KMS-11 (cell line): Measurements from ENCODE around the gene SACS.

Experiments used
- H2AFZ ChIP-seq: fragments of 200-600 bp; sonication (generic); 2 replicates; pipeline ENCODE4 v1.6.1; 2016; ENCODE audit warnings: antibody characterized with exemption, mixed run types, low read depth
- H3K27ac ChIP-seq: fragments of 200-600 bp; sonication (generic); 2 replicates; pipeline ENCODE4 v1.6.1; 2016; ENCODE audit warnings: mild to moderate bottlenecking, mixed run types
- H3K27me3 ChIP-seq: fragments of 200-600 bp; sonication (generic); 2 replicates; pipeline ENCODE4 v1.6.1; 2017; ENCODE audit warnings: mild to moderate bottlenecking, low read depth, mixed run types, moderate library complexity; ENCODE audit not compliant: insufficient read depth
- H3K36me3 ChIP-seq: fragments of 200-600 bp; sonication (generic); 2 replicates; pipeline ENCODE4 v1.6.1; 2017; ENCODE audit warnings: mild to moderate bottlenecking, mixed run types; ENCODE audit not compliant: insufficient read depth
- H3K4me1 ChIP-seq: fragments of 200-600 bp; sonication (generic); 2 replicates; pipeline ENCODE4 v1.6.1; 2016; ENCODE audit warnings: mild to moderate bottlenecking, low read depth, mixed run types; ENCODE audit not compliant: poor library complexity, severe bottlenecking
- H3K4me2 ChIP-seq: fragments of 200-600 bp; sonication (generic); 2 replicates; pipeline ENCODE4 v1.7.0; 2016; ENCODE audit warnings: mild to moderate bottlenecking, mixed run types
- H3K4me3 ChIP-seq: fragments of 200-600 bp; sonication (generic); IDR thresholded peaks from 2 replicates; pipeline ENCODE4 v1.6.1; 2017; ENCODE audit warnings: low read depth, low read length, mixed read lengths; ENCODE audit not compliant: insufficient read depth
- H3K79me2 ChIP-seq: fragments of 200-600 bp; sonication (generic); 2 replicates; pipeline ENCODE4 v1.6.1; 2016; ENCODE audit warnings: low read depth, mixed run types; ENCODE audit not compliant: insufficient read depth
- H3K9ac ChIP-seq: fragments of 200-600 bp; sonication (generic); 2 replicates; pipeline ENCODE4 v1.6.1; 2016; ENCODE audit warnings: mild to moderate bottlenecking, mixed run types
- H4K20me1 ChIP-seq: fragments of 200-600 bp; sonication (generic); 2 replicates; pipeline ENCODE4 v1.6.1; 2016; ENCODE audit warnings: mild to moderate bottlenecking, mixed run types; ENCODE audit not compliant: insufficient read depth
- TF ChIP-seq, protein P1 (sequence below): fragments of 200-600 bp; sonication (generic); conservative IDR thresholded peaks from 2 replicates; pipeline ENCODE4 v1.6.1; 2017; ENCODE audit warnings: low read depth, mild to moderate bottlenecking, antibody characterized with exemption, low read length, moderate library complexity, mixed read lengths

SACS gene

DNA sequence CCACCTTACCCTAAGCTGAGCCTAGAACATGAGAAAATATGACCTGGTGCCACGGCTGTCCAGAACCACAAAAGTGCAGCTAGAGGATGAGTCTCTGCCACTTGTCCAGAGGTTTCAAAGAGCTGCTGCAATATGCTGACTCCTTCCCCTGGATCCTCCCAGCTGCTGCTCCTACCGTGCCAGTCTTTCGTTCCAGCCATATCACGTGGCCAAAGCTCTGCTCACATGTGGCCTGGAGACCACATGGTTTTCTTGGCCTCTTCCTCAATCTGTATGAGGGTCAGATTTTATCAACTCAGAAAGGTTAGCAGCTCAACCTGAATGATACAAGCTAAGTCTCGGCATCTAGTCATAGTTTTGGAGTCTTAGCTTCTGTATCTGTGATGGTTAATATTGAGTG lies 3.2 kb upstream of the SACS start:
- H3K36me3 ChIP-seq = no peaks in the 10 kb centered on the region
- no peaks in the 10 kb centered on the region for H4K20me1 ChIP-seq
- no peaks in the 10 kb centered on the region for H3K4me1 ChIP-seq
- H3K79me2 ChIP-seq = no peaks in the 10 kb centered on the region
- no peak overlapping the region for H3K4me3 ChIP-seq
- no peak overlapping the region for H2AFZ ChIP-seq
- H3K27ac ChIP-seq = no peak overlapping the region
- TF ChIP-seq, protein P1, sequence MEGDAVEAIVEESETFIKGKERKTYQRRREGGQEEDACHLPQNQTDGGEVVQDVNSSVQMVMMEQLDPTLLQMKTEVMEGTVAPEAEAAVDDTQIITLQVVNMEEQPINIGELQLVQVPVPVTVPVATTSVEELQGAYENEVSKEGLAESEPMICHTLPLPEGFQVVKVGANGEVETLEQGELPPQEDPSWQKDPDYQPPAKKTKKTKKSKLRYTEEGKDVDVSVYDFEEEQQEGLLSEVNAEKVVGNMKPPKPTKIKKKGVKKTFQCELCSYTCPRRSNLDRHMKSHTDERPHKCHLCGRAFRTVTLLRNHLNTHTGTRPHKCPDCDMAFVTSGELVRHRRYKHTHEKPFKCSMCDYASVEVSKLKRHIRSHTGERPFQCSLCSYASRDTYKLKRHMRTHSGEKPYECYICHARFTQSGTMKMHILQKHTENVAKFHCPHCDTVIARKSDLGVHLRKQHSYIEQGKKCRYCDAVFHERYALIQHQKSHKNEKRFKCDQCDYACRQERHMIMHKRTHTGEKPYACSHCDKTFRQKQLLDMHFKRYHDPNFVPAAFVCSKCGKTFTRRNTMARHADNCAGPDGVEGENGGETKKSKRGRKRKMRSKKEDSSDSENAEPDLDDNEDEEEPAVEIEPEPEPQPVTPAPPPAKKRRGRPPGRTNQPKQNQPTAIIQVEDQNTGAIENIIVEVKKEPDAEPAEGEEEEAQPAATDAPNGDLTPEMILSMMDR = no peak
- H3K27me3 ChIP-seq = no peaks in the 10 kb centered on the region
- H3K9ac ChIP-seq = no peak overlapping the region
- H3K4me2 ChIP-seq = no peak overlapping the region

- H3K79me2 ChIP-seq = no peaks in the 10 kb centered on the region
- H3K4me3 ChIP-seq = no peak overlapping the region
- no peak overlapping the region for H3K9ac ChIP-seq
- H4K20me1 ChIP-seq = no peaks in the 10 kb centered on the region
- no peak overlapping the region for H3K4me2 ChIP-seq
- TF ChIP-seq, protein P1 = no peak
- no peak overlapping the region for H2AFZ ChIP-seq
- H3K4me1 ChIP-seq = no peaks in the 10 kb centered on the region
- H3K27ac ChIP-seq = no peak overlapping the region
- no peaks in the 10 kb centered on the region for H3K36me3 ChIP-seq
- no peaks in the 10 kb centered on the region for H3K27me3 ChIP-seq
Observed at GRCh38 chr13:23434491-23434890, 989 bp upstream of the SACS start.

DNA sequence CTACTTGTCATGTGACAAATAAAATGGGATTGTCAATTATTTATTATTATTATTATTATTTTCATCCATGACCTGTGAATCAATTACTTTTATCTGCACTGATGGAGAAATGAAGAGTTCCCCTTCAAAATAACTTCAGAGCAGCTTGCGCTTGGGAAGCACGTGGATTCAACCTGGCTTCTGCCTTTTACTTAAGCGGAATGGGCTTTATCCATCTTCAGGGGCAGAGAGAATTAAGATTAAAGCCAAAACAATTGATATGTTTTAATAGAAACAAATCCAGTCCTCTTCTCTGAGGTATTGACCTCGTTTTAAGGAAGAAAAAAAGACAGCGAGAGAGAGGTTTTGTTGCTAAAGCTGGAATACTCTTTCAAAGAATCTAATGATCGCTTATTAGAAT lies 876 bp downstream of the SACS start:
- no peak overlapping the region for H2AFZ ChIP-seq
- no peaks in the 10 kb centered on the region for H3K27me3 ChIP-seq
- H3K79me2 ChIP-seq = no peaks in the 10 kb centered on the region
- no peak overlapping the region for H3K27ac ChIP-seq
- no peak overlapping the region for H3K4me3 ChIP-seq
- TF ChIP-seq, protein P1 = no peak
- H3K4me1 ChIP-seq = no peaks in the 10 kb centered on the region
- H4K20me1 ChIP-seq = no peaks in the 10 kb centered on the region
- no peak overlapping the region for H3K9ac ChIP-seq
- H3K36me3 ChIP-seq = no peaks in the 10 kb centered on the region
- no peak overlapping the region for H3K4me2 ChIP-seq

- Histone ChIP-seq H3K4me2 (no peak overlapping the region), H3K4me3 (no peak overlapping the region), H3K27ac (no peak overlapping the region), H3K9ac (no peak overlapping the region), H2AFZ (no peak overlapping the region), H4K20me1 (no peaks in the 10 kb centered on the region), H3K4me1 (no peaks in the 10 kb centered on the region), H3K36me3 (no peaks in the 10 kb centered on the region), H3K79me2 (no peaks in the 10 kb centered on the region), H3K27me3 (no peaks in the 10 kb centered on the region)
- TF ChIP-seq, protein P1 = no peak
Observed at GRCh38 chr13:23430664-23431063, 2.8 kb downstream of the SACS start.
